RPMI8226 (cell line): ENCODE measurements around the gene STK11IP.

Source experiments
- DNase-seq: peaks from one replicate; pipeline ENCODE4 v3.0.0-alpha.2; 2015

Gene STK11IP

GRCh38 chr2:219591091-219591490, 6.6 kb upstream of the STK11IP start:
- DNase-seq: no peak

- no peak for DNase-seq
Measured at GRCh38 chr2:219592736-219593135, 4.9 kb upstream of the STK11IP start.

- DNase-seq: no peak
Measured at GRCh38 chr2:219593154-219593553, 4.5 kb upstream of the STK11IP start.

- no peak for DNase-seq
Measured at GRCh38 chr2:219595256-219595655, 2.4 kb upstream of the STK11IP start.

- DNase-seq: no peak
Measured at GRCh38 chr2:219596954-219597551, 604 bp upstream of the STK11IP start.

GRCh38 chr2:219598308-219599078, 836 bp downstream of the STK11IP start:
- no peak for DNase-seq

GRCh38 chr2:219603771-219604170, 6.1 kb downstream of the STK11IP start:
- DNase-seq: no peak

- no peak for DNase-seq
Measured at GRCh38 chr2:219605607-219605954, 7.9 kb downstream of the STK11IP start.

- no peak for DNase-seq
Measured at GRCh38 chr2:219607931-219608330, 10.3 kb downstream of the STK11IP start.

- DNase-seq: no peak
Measured at GRCh38 chr2:219608399-219608964, 10.8 kb downstream of the STK11IP start.

GRCh38 chr2:219609149-219609750, 11.6 kb downstream of the STK11IP start:
- no peak for DNase-seq

- no peak for DNase-seq
Measured at GRCh38 chr2:219611306-219611705, 13.6 kb downstream of the STK11IP start.

GRCh38 chr2:219611866-219612576, 14.4 kb downstream of the STK11IP start:
- DNase-seq: no peak

GRCh38 chr2:219612577-219613286, 15.1 kb downstream of the STK11IP start:
- peak; percentile 69 for DNase-seq

- no peak for DNase-seq
Measured at GRCh38 chr2:219613461-219614070, 15.9 kb downstream of the STK11IP start.

- DNase-seq: no peak
Measured at GRCh38 chr2:219614076-219614860, 16.6 kb downstream of the STK11IP start.

GRCh38 chr2:219615036-219615435, 17.4 kb downstream of the STK11IP start:
- no peak for DNase-seq

- no peak for DNase-seq
Measured at GRCh38 chr2:219615894-219616293, 18.2 kb downstream of the STK11IP start.

GRCh38 chr2:219616550-219616949, 18.9 kb downstream of the STK11IP start:
- DNase-seq: no peak

- DNase-seq: no peak
Measured at GRCh38 chr2:219618733-219619122, 21.1 kb downstream of the STK11IP start.

GRCh38 chr2:219619235-219619634, 21.6 kb downstream of the STK11IP start:
- DNase-seq: no peak
